ENCODE data around the gene TEDDM1. TPM values are rescaled to one million over a fixed set of nuclear protein-coding genes. Genes with fewer than 3 reads are reported as not detected.

Gene TEDDM1
- total RNA-seq, 4 donors from 2014 or later, result not detected

GRCh38 chr1:182387566-182387965, 12.9 kb downstream of the TEDDM1 start:
- intact Hi-C loops (cut with DNase I; ENCODE audit: low total_unique reads), result no loop called here
- WGBS, 2 donors, result 74 to 79% methylated on average over 2 of the region's 2 CpGs
- TF ChIP-seq POLR2A (IDR thresholded peaks at IDR 0.05) (no peak), CTCF (IDR thresholded peaks at IDR 0.05) (no peak)
- DNase-seq (ENCODE audit: low spot score in 2 of 2), result no peak
- no peak overlapping the region for H3K4me3 ChIP-seq (ENCODE audit: low read depth, poor library complexity, severe bottlenecking)

DNA sequence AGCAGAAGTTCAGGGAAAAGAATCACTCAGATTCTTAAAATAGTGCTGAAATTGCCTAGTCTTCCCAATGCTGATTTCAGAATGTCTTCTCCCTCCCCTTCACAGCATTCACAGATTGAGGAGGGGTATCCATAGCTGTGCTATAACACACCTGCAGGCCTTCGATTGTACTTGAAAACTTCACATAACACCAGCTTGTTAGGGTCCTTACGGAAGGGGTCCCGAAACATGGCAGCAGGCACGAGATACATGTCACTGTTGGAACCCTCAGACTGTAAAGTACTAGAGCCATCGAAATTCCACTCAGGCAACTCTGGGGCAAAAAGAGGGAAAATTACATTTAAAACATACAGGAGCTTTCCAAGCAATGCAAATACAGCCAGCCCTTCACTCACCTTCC, 13.5 kb downstream of the TEDDM1 start:
- peak in 1 of 2 donors; percentile 45 for DNase-seq (ENCODE audit: low spot score in 2 of 2)
- 96 to 98% methylated on average over 5 of the region's 5 CpGs for WGBS, 2 donors
- H3K4me3 ChIP-seq (ENCODE audit: low read depth, poor library complexity, severe bottlenecking), result no peak overlapping the region
- intact Hi-C loops (cut with DNase I; ENCODE audit: low total_unique reads), result no loop called here
- TF ChIP-seq CTCF (IDR thresholded peaks at IDR 0.05), result no peak
- TF ChIP-seq POLR2A (IDR thresholded peaks at IDR 0.05), result no peak

- TF ChIP-seq POLR2A (IDR thresholded peaks at IDR 0.05) (no peak), CTCF (IDR thresholded peaks at IDR 0.05) (no peak)
- WGBS, 2 donors, result 95% methylated on average over 8 of the region's 8 CpGs
- H3K4me3 ChIP-seq (ENCODE audit: low read depth, poor library complexity, severe bottlenecking), result no peak overlapping the region
- DNase-seq (ENCODE audit: low spot score in 2 of 2), result peak in 1 of 2 donors; percentile 82
- intact Hi-C loops (cut with DNase I; ENCODE audit: low total_unique reads), result no loop called here
These were observed 14.3 kb downstream of the TEDDM1 start for GRCh38 chr1:182385885-182386853.

- intact Hi-C loops (cut with DNase I; ENCODE audit: low total_unique reads), result no loop called here
- no peak overlapping the region for H3K4me3 ChIP-seq (ENCODE audit: low read depth, poor library complexity, severe bottlenecking)
- WGBS, 2 donors, result 92 to 95% methylated on average over 19 of the region's 19 CpGs
- peak in 1 of 2 donors; percentile 79 for DNase-seq (ENCODE audit: low spot score in 2 of 2)
- TF ChIP-seq POLR2A (IDR thresholded peaks at IDR 0.05) (no peak), CTCF (IDR thresholded peaks at IDR 0.05) (no peak)
These were observed 16.0 kb downstream of the TEDDM1 start for GRCh38 chr1:182384387-182384960.

DNA sequence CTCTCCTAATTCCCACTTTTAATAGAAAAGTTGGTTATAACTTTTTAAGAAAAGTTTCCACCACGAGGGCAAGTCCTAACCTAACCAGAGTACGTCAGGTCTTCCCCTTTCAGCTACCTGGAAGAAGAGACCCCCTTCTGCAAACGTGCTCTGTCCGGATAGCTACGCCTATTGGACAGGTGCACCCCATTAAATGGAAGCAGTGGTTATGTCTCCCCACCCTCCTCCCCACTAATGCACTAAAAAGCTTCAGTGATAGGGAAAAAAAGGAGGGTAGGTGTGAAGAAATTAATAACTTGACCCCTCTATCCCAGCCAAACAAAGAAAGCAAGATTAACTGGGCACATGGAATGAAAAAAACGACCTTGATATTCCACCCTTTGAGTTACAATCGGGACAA, 16.5 kb downstream of the TEDDM1 start:
- TF ChIP-seq CTCF (IDR thresholded peaks at IDR 0.05), result no peak
- TF ChIP-seq POLR2A (IDR thresholded peaks at IDR 0.05), result no peak
- no peak overlapping the region for H3K4me3 ChIP-seq (ENCODE audit: low read depth, poor library complexity, severe bottlenecking)
- intact Hi-C loops (cut with DNase I; ENCODE audit: low total_unique reads), result no loop called here
- WGBS, 2 donors, result 92% methylated on average over 7 of the region's 7 CpGs
- no peak for DNase-seq (ENCODE audit: low spot score in 2 of 2)
